ENCODE data around the gene GPAT2.
"Not testable (repeated sequence)": the region's sequence is repeated elsewhere in the genome, so short reads cannot be mapped to it uniquely, and the experiment has no call there.

- not testable (repeated sequence) for TF ChIP-seq POLR2A (IDR thresholded peaks at IDR 0.05; ENCODE audit: low read length); GATA1 (IDR thresholded peaks at IDR 0.05; ENCODE audit: low read depth, low read length)
Measured at GRCh38 chr2:96067098-96067660, 32.5 kb upstream of the GPAT2 start.

Measured in erythroblast (primary cell).